Panc1 (cell line): ENCODE measurements around the gene KCP. TPM values are rescaled to one million over a fixed set of nuclear protein-coding genes. Genes with fewer than 3 reads are reported as not detected.

Experiments
- ATAC-seq: fragments of 200-7000 bp; cut with Tn5 transposase; 2 replicates; pipeline ENCODE4 v1.9.1; 2020; ENCODE audit warnings: mild to moderate bottlenecking, moderate library complexity
- BruUV-seq: library from RNA; stranded (reverse); fragments of 400-500 nt; replicated peaks from 2 replicates; lab custom pipeline; 2021; lab: Mats Ljungman, UMichigan
- CTCF ChIA-PET: fragments of 300-600 bp; sonication (Branson Sonifier 250); formaldehyde crosslinking; loops from one replicate; lab custom pipeline; 2022; ENCODE audit warnings: antibody characterized with exemption; lab: Charles Lee
- POLR2A ChIA-PET: fragments of 300-600 bp; sonication (Branson Sonifier 250); formaldehyde crosslinking; loops from one replicate; lab custom pipeline; 2022; ENCODE audit warnings: antibody characterized with exemption; lab: Charles Lee
- DNase-seq: peaks from one replicate; pipeline ENCODE4 v3.0.0-alpha.2; 2010; ENCODE audit warnings: low read depth, low spot score
- H3K27ac ChIP-seq: 2 replicates; pipeline ENCODE4 v1.5.1; 2011; ENCODE audit warnings: mild to moderate bottlenecking, low read length, inconsistent platforms
- H3K27me3 ChIP-seq: fragments of 200-500 bp; sonication (Bioruptor generic); 2 replicates; pipeline ENCODE4 v1.6.0; 2014; ENCODE audit warnings: low read length, inconsistent platforms; ENCODE audit not compliant: control insufficient read depth, insufficient read depth
- H3K36me3 ChIP-seq: fragments of 200-500 bp; sonication (Bioruptor generic); 2 replicates; pipeline ENCODE4 v1.5.1; 2014; ENCODE audit warnings: inconsistent platforms, mild to moderate bottlenecking, low read length, moderate library complexity; ENCODE audit not compliant: control insufficient read depth, insufficient read depth
- H3K4me1 ChIP-seq: 2 replicates; pipeline ENCODE4 v1.5.1; 2011; ENCODE audit warnings: inconsistent platforms, mild to moderate bottlenecking, low read length, moderate library complexity; ENCODE audit not compliant: control insufficient read depth, insufficient read depth
- H3K4me3 ChIP-seq, 2 experiments: 2 replicates each; pipeline ENCODE4 v1.5.1; 2011 to 2012; ENCODE audit warnings: low read depth in 2 of 2, low read length in 2 of 2, mild to moderate bottlenecking in 2 of 2, inconsistent platforms in 1 of 2, moderate library complexity in 1 of 2
- H3K9me3 ChIP-seq: fragments of 200-500 bp; sonication (Bioruptor generic); 2 replicates; pipeline ENCODE4 v1.5.1; 2014; ENCODE audit warnings: low read depth, mild to moderate bottlenecking, inconsistent platforms, low read length, moderate library complexity; ENCODE audit not compliant: control insufficient read depth, insufficient read depth
- POLR2AphosphoS5 ChIP-seq: IDR thresholded peaks from 2 replicates; pipeline ENCODE4 v1.6.1; 2012; ENCODE audit warnings: mild to moderate bottlenecking, low read depth, low read length, moderate library complexity
- REST ChIP-seq, 2 experiments: IDR thresholded peaks; 2 replicates each; pipeline ENCODE4 v1.6.1; 2011 to 2012; ENCODE audit warnings: low read depth in 2 of 2, control low read depth in 1 of 2, low read length in 1 of 2, mild to moderate bottlenecking in 1 of 2, moderate library complexity in 1 of 2; ENCODE audit not compliant: insufficient read depth in 1 of 2
- SIN3A ChIP-seq: IDR thresholded peaks from 2 replicates; pipeline ENCODE4 v1.6.1; 2012; ENCODE audit warnings: low read depth, mild to moderate bottlenecking, low read length, moderate library complexity, borderline replicate concordance; ENCODE audit not compliant: insufficient read depth
- TCF7L2 ChIP-seq: IDR thresholded peaks from 2 replicates; pipeline ENCODE4 v1.6.1; 2011; ENCODE audit warnings: mild to moderate bottlenecking, low read depth, low read length, inconsistent platforms
- in situ Hi-C: cut with HindIII; loops from 2 replicates; pipeline ENCODE4 v1.10.0; 2016; ENCODE audit warnings: low sequenced_read_pairs, low pct_unique_long_range_greater_than_20kb
- intact Hi-C: fragments of 100-400 bp; cut with micrococcal nuclease; formaldehyde crosslinking; loops from one replicate; pipeline ENCODE4 v1.10.0; 2022; ENCODE audit not compliant: unreplicated experiment
- total RNA-seq: library from RNA; stranded (reverse); gene quantifications from one replicate; pipeline ENCODE4 v1.2.1, GENCODE V29; 2021; ENCODE audit not compliant: unreplicated experiment
- TF ChIP-seq, protein P1 (sequence below): fragments of 450-650 bp; IDR thresholded peaks from 2 replicates; pipeline ENCODE4 v1.5.1; 2017; ENCODE audit warnings: mild to moderate bottlenecking

KCP gene
- total RNA-seq, 1 experiment from 2014 or later = 0.13 TPM

DNA sequence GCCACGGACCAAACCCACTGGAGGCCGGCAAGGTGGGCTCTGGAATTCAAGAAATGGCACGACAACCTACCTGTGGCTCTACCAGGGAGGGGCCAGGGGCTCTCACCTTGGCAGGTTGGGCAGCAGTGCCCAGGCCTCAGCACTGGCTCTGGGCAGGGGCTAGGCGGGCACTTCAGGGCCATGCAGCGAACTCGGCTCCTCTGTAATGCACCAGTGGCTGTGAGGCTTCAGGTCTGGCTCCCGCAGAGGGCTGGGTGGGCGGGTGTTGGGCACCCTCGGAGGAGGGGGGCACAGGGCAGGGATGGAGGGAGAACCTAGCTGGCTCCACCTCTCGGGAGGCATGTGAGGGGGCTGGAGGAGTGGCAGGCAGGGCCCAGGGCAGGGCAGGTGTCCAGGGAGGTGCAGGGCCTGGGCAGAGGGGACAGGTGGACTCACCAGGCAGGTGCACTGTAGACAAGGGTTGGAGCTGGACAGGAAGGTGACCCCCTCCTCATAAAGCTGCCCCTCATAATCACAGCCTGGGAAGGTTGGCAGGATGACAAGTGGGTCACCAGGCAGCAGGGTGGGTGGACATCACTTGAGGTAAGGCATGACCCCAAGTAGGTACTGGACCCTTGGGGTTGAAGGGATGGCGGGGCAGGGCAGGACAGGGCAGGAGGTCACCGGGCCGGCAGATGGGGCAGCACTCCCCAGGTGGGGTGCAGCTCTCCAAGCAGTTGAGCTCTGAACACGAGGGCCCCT, 6.7 kb downstream of the KCP start:
- intact Hi-C loops = loop anchor here (2.0 kb wide), 1 partner anchor 187 kb away; no protein-coding TSS in a partner anchor
- no peak for ATAC-seq

More for the DNA sequence above, 6.7 kb downstream of the KCP start:
- ChIA-PET CTCF (interaction anchor here (0.6 kb wide), 2 partner anchors 566 to 783 kb away, joined by 3 to 4 read pairs; no protein-coding TSS in a partner anchor), POLR2A (no interaction called here)
- H3K9me3 ChIP-seq = peaks cover 5% of the 10 kb centered on the region; the same call in 1 of the 2 replicates
- no peaks in the 10 kb centered on the region for H3K36me3 ChIP-seq
- TF ChIP-seq TCF7L2 = no peak
- TF ChIP-seq, protein P1, sequence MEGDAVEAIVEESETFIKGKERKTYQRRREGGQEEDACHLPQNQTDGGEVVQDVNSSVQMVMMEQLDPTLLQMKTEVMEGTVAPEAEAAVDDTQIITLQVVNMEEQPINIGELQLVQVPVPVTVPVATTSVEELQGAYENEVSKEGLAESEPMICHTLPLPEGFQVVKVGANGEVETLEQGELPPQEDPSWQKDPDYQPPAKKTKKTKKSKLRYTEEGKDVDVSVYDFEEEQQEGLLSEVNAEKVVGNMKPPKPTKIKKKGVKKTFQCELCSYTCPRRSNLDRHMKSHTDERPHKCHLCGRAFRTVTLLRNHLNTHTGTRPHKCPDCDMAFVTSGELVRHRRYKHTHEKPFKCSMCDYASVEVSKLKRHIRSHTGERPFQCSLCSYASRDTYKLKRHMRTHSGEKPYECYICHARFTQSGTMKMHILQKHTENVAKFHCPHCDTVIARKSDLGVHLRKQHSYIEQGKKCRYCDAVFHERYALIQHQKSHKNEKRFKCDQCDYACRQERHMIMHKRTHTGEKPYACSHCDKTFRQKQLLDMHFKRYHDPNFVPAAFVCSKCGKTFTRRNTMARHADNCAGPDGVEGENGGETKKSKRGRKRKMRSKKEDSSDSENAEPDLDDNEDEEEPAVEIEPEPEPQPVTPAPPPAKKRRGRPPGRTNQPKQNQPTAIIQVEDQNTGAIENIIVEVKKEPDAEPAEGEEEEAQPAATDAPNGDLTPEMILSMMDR = no peak
- no peak for TF ChIP-seq POLR2AphosphoS5
- no peak for TF ChIP-seq SIN3A
- no peak for TF ChIP-seq REST (IDR thresholded peaks at IDR 0.05; ENCODE audit: insufficient read depth in 1 of 2, low read depth in 2 of 2, low read length in 1 of 2)
- H3K4me3 ChIP-seq = no peak overlapping the region
- 0 out of 2 replicates have a peak, but pooled peaks cover 2% of the 10 kb centered on the region for H3K27me3 ChIP-seq
- H3K4me1 ChIP-seq = peaks cover 5% of the 10 kb centered on the region; the same call in 1 of the 2 replicates
- in situ Hi-C loops = no loop called here
- DNase-seq = no peak
- no peak overlapping the region for H3K27ac ChIP-seq
- BruUV-seq = no TSS peak
